Mucosa of descending colon (tissue), 3 donors: ENCODE results near the gene SKOR1. TPM values are rescaled to one million over a fixed set of nuclear protein-coding genes. Genes with fewer than 3 reads are reported as not detected.

Experiments used
- ATAC-seq: fragments of 200-7000 bp; cut with Tn5 transposase; one replicate; pipeline ENCODE4 v1.9.1; 2020; ENCODE audit warnings: mild to moderate bottlenecking, moderate library complexity
- DNase-seq, 3 donors: peaks; one replicate each; pipeline ENCODE4 v3.0.0-alpha.2; 2020
- H3K36me3 ChIP-seq: fragments of 200-600 bp; one replicate; pipeline ENCODE4 v1.8.0; 2021; ENCODE audit warnings: low read depth, mild to moderate bottlenecking
- H3K4me1 ChIP-seq: fragments of 200-600 bp; one replicate; pipeline ENCODE4 v1.8.0; 2021; ENCODE audit warnings: low read depth, mild to moderate bottlenecking
- H3K4me3 ChIP-seq: fragments of 200-600 bp; one replicate; pipeline ENCODE4 v1.8.0; 2021; ENCODE audit warnings: mild to moderate bottlenecking
- H3K9me3 ChIP-seq: fragments of 200-600 bp; one replicate; pipeline ENCODE4 v1.8.0; 2021; ENCODE audit warnings: mild to moderate bottlenecking
- intact Hi-C, 2 donors: fragments of 100-400 bp; cut with DNase I in 1 of 2; cut with micrococcal nuclease in 1 of 2; formaldehyde crosslinking; loops; one replicate each; pipeline versions ENCODE4 v1.11.0 to v1.11.1; 2022; cut with DNase I, micrococcal nuclease
- total RNA-seq, 3 donors: library from RNA; stranded (reverse); fragmentation: NEBNext Ultra II Directional in 2 of 3; extraction: Animal tissue kit (Norgen Biotek cat#: 25700) in 2 of 3; gene quantifications; one replicate each; pipeline versions ENCODE4 v1.2.1 to v1.2.4, GENCODE V29; 2021 to 2023
- TF ChIP-seq, protein P1 (sequence below): fragments of 200-600 bp; IDR thresholded peaks from one replicate; pipeline ENCODE4 v1.8.0; 2022; ENCODE audit warnings: antibody characterized with exemption, mild to moderate bottlenecking
- donor health status: DM: no; HTN: no; CAD: no; lungs with moderate emphysema.
- donor health status: DM: no; HTN: no; CAD: no.
- donor health status: DM: no; HTN: yes; CAD: no.

The SKOR1 gene
- total RNA-seq, 3 donors from 2014 or later: 0.34 to 0.63 (median 0.58) TPM

- TF ChIP-seq, protein P1, sequence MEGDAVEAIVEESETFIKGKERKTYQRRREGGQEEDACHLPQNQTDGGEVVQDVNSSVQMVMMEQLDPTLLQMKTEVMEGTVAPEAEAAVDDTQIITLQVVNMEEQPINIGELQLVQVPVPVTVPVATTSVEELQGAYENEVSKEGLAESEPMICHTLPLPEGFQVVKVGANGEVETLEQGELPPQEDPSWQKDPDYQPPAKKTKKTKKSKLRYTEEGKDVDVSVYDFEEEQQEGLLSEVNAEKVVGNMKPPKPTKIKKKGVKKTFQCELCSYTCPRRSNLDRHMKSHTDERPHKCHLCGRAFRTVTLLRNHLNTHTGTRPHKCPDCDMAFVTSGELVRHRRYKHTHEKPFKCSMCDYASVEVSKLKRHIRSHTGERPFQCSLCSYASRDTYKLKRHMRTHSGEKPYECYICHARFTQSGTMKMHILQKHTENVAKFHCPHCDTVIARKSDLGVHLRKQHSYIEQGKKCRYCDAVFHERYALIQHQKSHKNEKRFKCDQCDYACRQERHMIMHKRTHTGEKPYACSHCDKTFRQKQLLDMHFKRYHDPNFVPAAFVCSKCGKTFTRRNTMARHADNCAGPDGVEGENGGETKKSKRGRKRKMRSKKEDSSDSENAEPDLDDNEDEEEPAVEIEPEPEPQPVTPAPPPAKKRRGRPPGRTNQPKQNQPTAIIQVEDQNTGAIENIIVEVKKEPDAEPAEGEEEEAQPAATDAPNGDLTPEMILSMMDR: no peak
- Histone ChIP-seq H3K4me1 (no peaks in the 10 kb centered on the region), H3K4me3 (no peak overlapping the region), H3K9me3 (no peaks in the 10 kb centered on the region), H3K36me3 (no peaks in the 10 kb centered on the region)
- no peak for DNase-seq
- no peak for ATAC-seq
- intact Hi-C loops: no loop called here
These were observed 25.5 kb upstream of the SKOR1 start for GRCh38 chr15:67799801-67800205.

- intact Hi-C loops: no loop called here
- TF ChIP-seq, protein P1: no peak
- Histone ChIP-seq H3K9me3 (no peaks in the 10 kb centered on the region), H3K4me1 (no peaks in the 10 kb centered on the region), H3K4me3 (no peak overlapping the region), H3K36me3 (no peaks in the 10 kb centered on the region)
- ATAC-seq (no peak), DNase-seq (no peak)
These were observed 24.2 kb upstream of the SKOR1 start for GRCh38 chr15:67801142-67801541.

DNA sequence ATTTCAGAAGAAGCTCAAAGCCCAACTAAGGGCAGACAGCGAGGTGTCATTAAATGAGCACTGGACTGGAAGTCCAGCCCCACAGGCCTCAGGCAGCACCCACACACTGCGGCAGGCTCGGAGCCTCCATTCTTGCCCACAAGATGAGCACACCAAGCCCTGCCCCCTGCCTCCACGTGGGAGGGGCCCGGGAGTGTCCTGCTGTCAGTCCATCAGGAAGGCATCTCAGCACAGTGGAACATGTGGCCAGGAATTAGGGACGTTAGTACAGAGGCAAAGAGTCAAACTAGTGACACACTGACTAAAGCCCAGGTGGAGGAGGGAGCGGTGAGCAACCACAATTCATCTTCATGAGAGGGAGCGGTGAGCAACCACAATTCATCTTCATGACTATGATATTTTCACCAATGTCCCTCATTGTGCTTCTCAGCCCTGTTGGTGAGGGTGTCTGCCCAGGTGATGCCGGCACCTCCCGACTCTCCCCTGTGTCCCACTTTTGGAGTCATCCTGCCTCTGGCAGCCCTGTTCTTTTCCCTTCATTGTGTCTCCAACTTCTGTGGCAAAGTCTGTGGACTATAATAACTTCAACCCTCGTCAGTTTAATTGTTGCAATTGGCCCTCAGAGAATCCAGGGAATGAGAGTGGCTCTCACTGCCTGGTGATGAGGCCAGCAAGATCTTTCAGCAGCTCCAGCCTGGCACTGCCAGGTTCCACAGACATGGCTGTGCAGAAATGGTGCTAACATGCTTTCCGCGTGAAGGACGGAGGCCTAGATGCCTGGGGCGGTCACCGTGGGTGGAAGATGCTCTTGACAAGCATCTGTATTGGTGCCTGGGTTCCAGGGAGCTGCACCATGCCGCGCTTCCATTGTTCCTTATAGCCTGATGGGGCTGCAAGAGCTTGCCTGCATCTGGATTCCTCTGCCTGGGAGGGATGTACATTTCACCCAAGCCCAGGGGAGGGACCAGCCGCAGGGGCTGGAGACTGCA is 23.1 kb upstream of the SKOR1 start:
- no peak for DNase-seq
- TF ChIP-seq, protein P1: no peak
- no peaks in the 10 kb centered on the region for H3K9me3 ChIP-seq
- no peaks in the 10 kb centered on the region for H3K36me3 ChIP-seq
- H3K4me3 ChIP-seq: no peak overlapping the region
- intact Hi-C loops: no loop called here
- ATAC-seq: no peak
- H3K4me1 ChIP-seq: no peaks in the 10 kb centered on the region

GRCh38 chr15:67803299-67803698 is 22.0 kb upstream of the SKOR1 start:
- TF ChIP-seq, protein P1: no peak
- H3K36me3 ChIP-seq: no peaks in the 10 kb centered on the region
- DNase-seq (no peak), ATAC-seq (no peak)
- H3K4me3 ChIP-seq: no peak overlapping the region
- intact Hi-C loops: no loop called here
- H3K9me3 ChIP-seq: no peaks in the 10 kb centered on the region
- H3K4me1 ChIP-seq: no peaks in the 10 kb centered on the region

- H3K36me3 ChIP-seq: no peaks in the 10 kb centered on the region
- TF ChIP-seq, protein P1: no peak
These were observed 21.1 kb upstream of the SKOR1 start for GRCh38 chr15:67803996-67804843.

More at GRCh38 chr15:67803996-67804843, 21.1 kb upstream of the SKOR1 start:
- DNase-seq (no peak), ATAC-seq (no peak)
- no peak overlapping the region for H3K4me3 ChIP-seq
- intact Hi-C loops: no loop called here
- no peaks in the 10 kb centered on the region for H3K9me3 ChIP-seq
- H3K4me1 ChIP-seq: no peaks in the 10 kb centered on the region
